ENCODE measurements around the gene KISS1R.
A peak's percentile ranks its signal among the peaks of the same experiment; 100 is the strongest.

KISS1R gene

GRCh38 chr19:881385-882071, 35.6 kb upstream of the KISS1R start (continued):
- no peak for TF ChIP-seq ZBTB48 (tag by site-specific recombination; IDR thresholded peaks at IDR 0.05)
- TF ChIP-seq ZNF223 (tag by site-specific recombination; IDR thresholded peaks at IDR 0.05): no peak
- no peak for TF ChIP-seq ZNF155 (tag by site-specific recombination; IDR thresholded peaks at IDR 0.05)
- TF ChIP-seq ZBTB8A (tag by site-specific recombination; IDR thresholded peaks at IDR 0.05): no peak

- ChIA-PET CTCF (interaction anchor here (0.5 to 0.9 kb wide), 4 partner anchors 19 to 139 kb away, joined by 3 to 4 read pairs (median 4); partner anchors contain the start of gene ELANE), POLR2A (interaction anchor here (1.6 kb wide), 1 partner anchor 12 kb away, joined by 4 read pairs; no protein-coding TSS in a partner anchor)
- peaks cover 4 to 69% of the 10 kb centered on the region in 2 experiments; a peak in 2 of 3 replicates for H3K36me3 ChIP-seq (ENCODE audit: control insufficient read depth in 2 of 2, insufficient read depth in 1 of 2, low read length in 2 of 2)
Observed at GRCh38 chr19:882871-883497, 34.1 kb upstream of the KISS1R start.

GRCh38 chr19:883661-884211, 33.4 kb upstream of the KISS1R start:
- TF ChIP-seq GLIS1 (tag by site-specific recombination; IDR thresholded peaks at IDR 0.05) (peak; percentile 77), GLIS2 (tag by site-specific recombination; IDR thresholded peaks at IDR 0.05) (no peak), SP7 (tag by site-specific recombination; IDR thresholded peaks at IDR 0.05) (0 out of 2 replicates have a peak, but pooled peaks have one; percentile 16), ZFHX2 (tag by site-specific recombination; conservative IDR thresholded peaks at IDR 0.05) (no peak), ZBTB48 (tag by site-specific recombination; IDR thresholded peaks at IDR 0.05) (peak; percentile 56), ZNF366 (tag by site-specific recombination; conservative IDR thresholded peaks at IDR 0.05) (peak; percentile 29; the same call in 1 of the 2 replicates), ZNF777 (tag by site-specific recombination; IDR thresholded peaks at IDR 0.05; ENCODE audit: borderline replicate concordance) (no peak), ZBTB49 (tag by site-specific recombination; IDR thresholded peaks at IDR 0.05; ENCODE audit: low read depth) (no peak), OSR2 (tag by site-specific recombination; IDR thresholded peaks at IDR 0.05) (peak; percentile 43), YY1 (tag by site-specific recombination; IDR thresholded peaks at IDR 0.05) (no peak), KLF17 (tag by site-specific recombination; IDR thresholded peaks at IDR 0.05) (peak; percentile 60; the same call in 1 of the 2 replicates), ZNF10 (tag by site-specific recombination; IDR thresholded peaks at IDR 0.05) (peak; percentile 76), ZNF600 (tag by site-specific recombination; IDR thresholded peaks at IDR 0.05) (peak; percentile 53; the same call in 1 of the 2 replicates)
- H3K9me3 ChIP-seq (ENCODE audit: control insufficient read depth, insufficient read depth, low read depth, low read length): no peaks in the 10 kb centered on the region
- peaks cover 4 to 73% of the 10 kb centered on the region in 2 experiments; a peak in 2 of 3 replicates for H3K36me3 ChIP-seq (ENCODE audit: control insufficient read depth in 2 of 2, insufficient read depth in 1 of 2, low read length in 2 of 2)
- H3K27ac ChIP-seq (ENCODE audit: extremely low read depth, low read depth, low read length): no peak overlapping the region
- H3K4me3 ChIP-seq (ENCODE audit: low read depth, low read length): no peak overlapping the region
- H3K4me1 ChIP-seq (ENCODE audit: control insufficient read depth, insufficient read depth, low read length): no peaks in the 10 kb centered on the region
- POLR2A ChIA-PET: no interaction called here
- CTCF ChIA-PET: interaction anchor here (0.5 to 0.7 kb wide), 2 partner anchors 32 to 139 kb away, joined by 4 read pairs; partner anchors contain the start of gene ELANE

More at GRCh38 chr19:882871-883497, 34.1 kb upstream of the KISS1R start:
- no peak overlapping the region for H3K4me3 ChIP-seq (ENCODE audit: low read depth, low read length)
- no peaks in the 10 kb centered on the region for H3K4me1 ChIP-seq (ENCODE audit: control insufficient read depth, insufficient read depth, low read length)
- TF ChIP-seq OSR2 (tag by site-specific recombination; IDR thresholded peaks at IDR 0.05) (no peak), ZNF335 (tag by site-specific recombination; conservative IDR thresholded peaks at IDR 0.05) (no peak), ZNF174 (tag by site-specific recombination; IDR thresholded peaks at IDR 0.05) (no peak), GLIS2 (tag by site-specific recombination; IDR thresholded peaks at IDR 0.05) (no peak), ZSCAN23 (tag by site-specific recombination; IDR thresholded peaks at IDR 0.05) (no peak), REST (tag by site-specific recombination; IDR thresholded peaks at IDR 0.05) (no peak), ZNF792 (tag by site-specific recombination; IDR thresholded peaks at IDR 0.05) (no peak), MEIS1 (CRISPR knock-in tag; IDR thresholded peaks at IDR 0.05; ENCODE audit: borderline replicate concordance) (no peak), ZXDB (tag by site-specific recombination; IDR thresholded peaks at IDR 0.05) (no peak), YY2 (tag by site-specific recombination; IDR thresholded peaks at IDR 0.05) (no peak), ZNF626 (tag by site-specific recombination; IDR thresholded peaks at IDR 0.05) (no peak)
- H3K27ac ChIP-seq (ENCODE audit: extremely low read depth, low read depth, low read length): no peak overlapping the region
- no peaks in the 10 kb centered on the region for H3K9me3 ChIP-seq (ENCODE audit: control insufficient read depth, insufficient read depth, low read depth, low read length)

Data from HEK293 (cell line).